22Rv1 (cell line): Measurements from ENCODE around the gene C1QA.

Experiments used
- H3K27ac ChIP-seq: fragments of 450-650 bp; 2 replicates; pipeline ENCODE4 v1.5.1; 2017
- CTCF ChIP-seq: fragments of 450-650 bp; IDR thresholded peaks from 2 replicates; pipeline ENCODE4 v1.5.1; 2017; ENCODE audit warnings: mild to moderate bottlenecking
- ZFX ChIP-seq: fragments of 450-650 bp; IDR thresholded peaks from 2 replicates; pipeline ENCODE4 v1.6.1; 2017; ENCODE audit warnings: antibody characterized with exemption, borderline replicate concordance

The C1QA gene

GRCh38 chr1:22654692-22655091 lies 18.3 kb downstream of the C1QA start:
- TF ChIP-seq ZFX (no peak), CTCF (no peak)
- no peak overlapping the region for H3K27ac ChIP-seq

DNA sequence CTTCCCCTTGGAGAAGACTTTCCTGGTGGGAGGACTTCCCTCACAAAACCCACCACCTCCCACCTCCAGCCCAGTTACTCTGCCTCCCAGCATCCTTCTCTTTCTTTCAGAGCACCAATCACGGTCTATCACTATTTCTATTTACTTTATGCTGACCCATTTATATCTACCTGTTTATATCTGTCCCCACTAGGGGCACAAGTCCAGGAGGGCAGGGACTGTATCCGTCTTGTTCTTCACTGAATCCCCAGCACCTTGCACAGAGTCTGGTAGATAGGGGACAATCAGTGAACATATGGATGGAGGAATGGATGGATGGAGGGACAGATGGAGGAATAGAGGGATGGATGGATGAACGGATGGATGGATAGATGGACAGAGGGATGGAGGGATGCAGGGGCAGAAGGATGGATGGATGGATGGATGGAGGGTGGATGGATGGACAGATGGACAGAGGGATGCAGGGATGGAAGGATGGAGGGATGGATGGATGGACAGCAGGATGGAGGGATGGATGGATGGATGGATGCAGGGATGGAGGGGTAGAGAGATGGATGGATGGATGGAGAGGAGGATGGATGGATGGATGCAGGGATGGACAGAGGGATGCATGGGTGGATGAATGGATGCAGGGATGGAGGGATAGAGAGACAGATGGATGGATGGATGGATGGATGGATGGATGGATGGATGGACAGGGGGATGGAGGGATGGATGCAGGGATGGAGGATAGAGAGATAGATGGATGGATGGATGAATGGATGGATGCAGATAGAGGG lies 22.1 kb downstream of the C1QA start:
- H3K27ac ChIP-seq: no peak overlapping the region
- TF ChIP-seq CTCF (peak; percentile 39), ZFX (no peak)

GRCh38 chr1:22660716-22661241 lies 24.4 kb downstream of the C1QA start:
- TF ChIP-seq CTCF: no peak
- TF ChIP-seq ZFX: no peak
- H3K27ac ChIP-seq: no peak overlapping the region

DNA sequence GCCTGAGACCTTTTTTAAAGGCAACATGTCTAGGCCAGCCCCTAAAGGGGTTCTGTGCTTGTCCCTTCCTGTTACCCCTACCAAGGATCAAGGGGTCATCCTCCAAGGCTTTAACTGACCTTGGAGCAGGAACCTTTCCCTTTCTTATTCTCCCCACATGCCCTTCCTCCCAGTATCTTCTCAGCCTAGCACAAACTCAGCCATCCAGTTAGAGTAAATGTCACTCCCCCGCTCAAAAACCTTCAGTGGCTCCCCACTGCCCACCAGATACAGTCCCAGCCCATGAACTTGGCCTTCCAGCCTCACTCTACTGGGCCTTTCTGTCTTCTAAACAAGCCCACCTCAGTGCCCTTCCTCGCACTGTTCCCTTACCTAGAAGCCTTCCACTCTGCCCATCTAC lies 25.5 kb downstream of the C1QA start:
- no peak overlapping the region for H3K27ac ChIP-seq
- TF ChIP-seq CTCF (no peak), ZFX (no peak)

- no peak for TF ChIP-seq CTCF
- no peak for TF ChIP-seq ZFX
- H3K27ac ChIP-seq: no peak overlapping the region
These were observed 25.9 kb downstream of the C1QA start for GRCh38 chr1:22662318-22662717.

DNA sequence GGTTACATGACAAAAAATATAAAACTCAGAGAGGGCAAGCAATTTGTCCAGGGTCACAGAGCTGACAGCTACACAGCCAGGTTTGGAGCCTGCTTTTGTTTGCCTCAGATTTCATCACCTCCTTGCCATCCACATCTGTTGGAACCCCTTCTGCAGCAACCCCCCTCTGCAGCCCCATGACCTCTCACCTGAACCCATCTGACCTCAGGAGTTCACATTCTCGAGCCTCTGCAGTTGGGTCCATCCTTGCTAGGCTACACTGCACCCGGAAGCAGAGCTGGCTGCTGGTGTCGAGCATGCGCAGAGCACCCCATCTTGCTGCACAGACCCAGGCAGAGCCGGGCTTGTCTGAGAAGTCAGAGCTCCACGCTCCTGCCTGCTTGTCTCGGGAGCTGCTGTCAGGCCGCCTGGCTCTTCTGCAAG lies 26.6 kb downstream of the C1QA start:
- H3K27ac ChIP-seq: no peak overlapping the region
- TF ChIP-seq CTCF (no peak), ZFX (no peak)

DNA sequence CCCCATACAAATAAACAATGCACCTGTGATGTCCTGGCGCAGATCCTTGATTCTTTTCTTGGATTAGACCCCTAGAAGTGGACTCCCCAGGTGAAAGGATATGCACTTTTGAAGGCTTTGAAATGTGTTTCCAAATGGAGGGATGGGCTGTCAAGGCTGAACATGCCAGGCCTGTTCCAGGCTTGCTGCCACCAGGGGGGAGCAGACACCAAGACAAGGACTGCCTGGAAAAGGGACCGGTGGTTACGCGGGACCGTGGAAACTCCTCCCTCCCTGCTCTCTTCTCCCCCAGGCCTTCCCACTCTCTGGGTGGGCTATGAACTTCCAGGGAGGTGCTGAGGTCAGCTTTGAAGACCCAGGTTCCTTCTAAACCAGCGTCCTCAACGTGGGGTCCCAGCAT lies 29.3 kb downstream of the C1QA start:
- H3K27ac ChIP-seq: no peak overlapping the region
- TF ChIP-seq ZFX (no peak), CTCF (peak; percentile 44)
